Tibial artery (tissue), 4 donors: Measurements from ENCODE around the gene FDX1.

ENCODE experiments used
- DNase-seq, 2 donors: peaks; one replicate each; pipeline ENCODE4 v3.0.0-alpha.2; 2019
- H3K27ac ChIP-seq, 2 donors: fragments of 200-600 bp; sonication (generic) in 1 of 2; 1 replicate in 1 of 2; 2 replicates in 1 of 2; pipeline ENCODE4 v1.5.1; 2018 to 2019; ENCODE audit warnings: mild to moderate bottlenecking in 1 of 2
- H3K27me3 ChIP-seq, 2 donors: fragments of 200-600 bp; sonication (generic) in 1 of 2; one replicate each; pipeline versions ENCODE4 v1.5.1 to v1.6.0; 2016 to 2019
- H3K36me3 ChIP-seq, 3 donors: fragments of 200-600 bp; sonication (generic) in 2 of 3; one replicate each; pipeline ENCODE4 v1.5.1; 2016 to 2019; ENCODE audit warnings: mild to moderate bottlenecking in 2 of 3
- H3K4me1 ChIP-seq, 4 donors: fragments of 200-600 bp; sonication (generic) in 2 of 4; 1 replicate in 3 of 4; 2 replicates in 1 of 4; pipeline ENCODE4 v1.5.1; 2016 to 2019
- H3K4me3 ChIP-seq, 2 donors: fragments of 200-600 bp; sonication (generic) in 1 of 2; 1 replicate in 1 of 2; 2 replicates in 1 of 2; pipeline ENCODE4 v1.5.1; 2018 to 2019; ENCODE audit warnings: mild to moderate bottlenecking in 2 of 2
- H3K9me3 ChIP-seq, 3 donors: fragments of 200-600 bp; sonication (generic) in 1 of 3; one replicate each; pipeline ENCODE4 v1.5.1; 2016 to 2019
- CTCF ChIP-seq, 2 experiments: fragments of 200-600 bp in 1 of 2; fragments of 450-650 bp in 1 of 2; IDR thresholded peaks; one replicate each; pipeline ENCODE4 v1.5.1; 2017 to 2019; ENCODE audit warnings: antibody characterized with exemption in 2 of 2, mild to moderate bottlenecking in 1 of 2, moderate library complexity in 1 of 2
- intact Hi-C: fragments of 100-400 bp; cut with DNase I; formaldehyde crosslinking; loops from one replicate; pipeline ENCODE4 v1.15.0; 2023; ENCODE audit warnings: low total_unique reads

The FDX1 gene

GRCh38 chr11:110446594-110446993 is 16.8 kb downstream of the FDX1 start:
- no peak for DNase-seq
- no peak for TF ChIP-seq CTCF (IDR thresholded peaks at IDR 0.05)
- H3K4me3 ChIP-seq = no peak overlapping the region
- no peaks in the 10 kb centered on the region for H3K27me3 ChIP-seq
- H3K9me3 ChIP-seq = no peaks in the 10 kb centered on the region
- intact Hi-C loops = no loop called here
- peaks cover 0 to 14% (median 0%) of the 10 kb centered on the region in 3 donors for H3K36me3 ChIP-seq
- H3K4me1 ChIP-seq = peaks cover 0 to 6% (median 0%) of the 10 kb centered on the region in 4 donors
- no peak overlapping the region for H3K27ac ChIP-seq

- Histone ChIP-seq H3K4me3 (no peak overlapping the region), H3K4me1 (peaks cover 0 to 6% (median 0%) of the 10 kb centered on the region in 4 donors), H3K27ac (no peak overlapping the region), H3K9me3 (no peaks in the 10 kb centered on the region), H3K27me3 (no peaks in the 10 kb centered on the region), H3K36me3 (peaks cover 0 to 6% (median 0%) of the 10 kb centered on the region in 3 donors)
- TF ChIP-seq CTCF (IDR thresholded peaks at IDR 0.05) = no peak
- intact Hi-C loops = no loop called here
- no peak for DNase-seq
These were observed 17.6 kb downstream of the FDX1 start for GRCh38 chr11:110447343-110447742.

GRCh38 chr11:110447897-110448745 is 18.4 kb downstream of the FDX1 start:
- Histone ChIP-seq H3K4me1 (peaks cover 0 to 6% (median 0%) of the 10 kb centered on the region in 4 donors), H3K27me3 (no peaks in the 10 kb centered on the region), H3K27ac (no peak overlapping the region), H3K9me3 (no peaks in the 10 kb centered on the region), H3K4me3 (no peak overlapping the region), H3K36me3 (no peaks in the 10 kb centered on the region)
- DNase-seq = no peak
- peak; percentile 11 to 16 for TF ChIP-seq CTCF (IDR thresholded peaks at IDR 0.05)
- intact Hi-C loops = no loop called here

GRCh38 chr11:110450246-110450645 is 20.5 kb downstream of the FDX1 start:
- Histone ChIP-seq H3K4me1 (peaks cover 0 to 13% (median 0%) of the 10 kb centered on the region in 4 donors), H3K4me3 (no peak overlapping the region), H3K9me3 (no peaks in the 10 kb centered on the region), H3K36me3 (no peaks in the 10 kb centered on the region), H3K27me3 (no peaks in the 10 kb centered on the region), H3K27ac (no peak overlapping the region)
- intact Hi-C loops = loop anchor here (5.0 kb wide), 1 partner anchor 1597 kb away; no protein-coding TSS in a partner anchor
- TF ChIP-seq CTCF (IDR thresholded peaks at IDR 0.05) = no peak
- no peak for DNase-seq

- H3K4me3 ChIP-seq = no peak overlapping the region
- no peak overlapping the region for H3K27ac ChIP-seq
- H3K4me1 ChIP-seq = peaks cover 0 to 13% (median 0%) of the 10 kb centered on the region in 4 donors
- TF ChIP-seq CTCF (IDR thresholded peaks at IDR 0.05) = no peak
- no peak for DNase-seq
- H3K9me3 ChIP-seq = no peaks in the 10 kb centered on the region
- H3K27me3 ChIP-seq = no peaks in the 10 kb centered on the region
- intact Hi-C loops = loop anchor here (5.0 kb wide), 1 partner anchor 1595 kb away; no protein-coding TSS in a partner anchor
- H3K36me3 ChIP-seq = peaks cover 0 to 3% (median 0%) of the 10 kb centered on the region in 3 donors
These were observed 23.0 kb downstream of the FDX1 start for GRCh38 chr11:110452720-110453119.
